GM12878 (cell line): ENCODE measurements around the gene MRPL41. TPM values are rescaled to one million over a fixed set of nuclear protein-coding genes. Genes with fewer than 3 reads are reported as not detected.
A peak's percentile ranks its signal among the peaks of the same experiment; 100 is the strongest.

Source experiments
- ATAC-seq: fragments of 200-7000 bp; cut with Tn5 transposase; 3 replicates; pipeline ENCODE4 v1.9.1; 2020; ENCODE audit warnings: mild to moderate bottlenecking, moderate library complexity
- BruUV-seq: library from RNA; stranded (reverse); fragments of 400-500 nt; replicated peaks from 2 replicates; lab custom pipeline; 2021; lab: Mats Ljungman, UMichigan
- CTCF ChIA-PET: fragments of 300-600 bp; sonication (Branson Sonifier 250); formaldehyde crosslinking; extraction: SDS; loops from one replicate; lab custom pipeline; 2021; ENCODE audit warnings: inconsistent platforms; lab: Yijun Ruan, JAX
- POLR2A ChIA-PET: fragments of 350-600 bp; formaldehyde crosslinking; extraction: SDS; loops from one replicate; lab custom pipeline; 2021; ENCODE audit warnings: inconsistent platforms; lab: Charles Lee
- RAD21 ChIA-PET: fragments of 300-600 bp; sonication (Branson Sonifier 250); formaldehyde crosslinking; loops from one replicate; lab custom pipeline; 2023; ENCODE audit warnings: antibody characterized with exemption; ENCODE audit not compliant: unreplicated experiment; lab: Charles Lee
- SMC1A ChIA-PET: fragments of 300-600 bp; sonication (Branson Sonifier 250); formaldehyde crosslinking; loops from one replicate; lab custom pipeline; 2023; ENCODE audit not compliant: unreplicated experiment, uncharacterized antibody; lab: Charles Lee
- DNase-seq: peaks from one replicate; pipeline ENCODE4 v3.0.0-alpha.2; 2011; ENCODE audit warnings: low read depth, low spot score
- FAIRE-seq: peaks from 3 replicates; lab custom pipeline; 2011; peaks lifted over from hg19 to GRCh38; lab: Jason Lieb, UNC
- H2AFZ ChIP-seq: 2 replicates; pipeline ENCODE4 v1.6.0; 2011; ENCODE audit warnings: low read depth, low read length, control low read depth; ENCODE audit not compliant: control insufficient read depth
- H3K27ac ChIP-seq: 2 replicates; pipeline ENCODE4 v1.5.1; 2011; ENCODE audit warnings: control low read depth; ENCODE audit not compliant: control insufficient read depth, insufficient read depth
- H3K27me3 ChIP-seq, 2 experiments: replicated peaks in 1 of 2; 2 replicates each; pipeline versions ENCODE4 v1.6.0 to v1.6.1; 2011; ENCODE audit warnings: low read length in 1 of 2; ENCODE audit not compliant: control insufficient read depth in 2 of 2, insufficient read depth in 2 of 2
- H3K36me3 ChIP-seq, 2 experiments: 2 replicates each; pipeline ENCODE4 v1.5.1; 2011; ENCODE audit warnings: low read length in 1 of 2; ENCODE audit not compliant: control insufficient read depth in 2 of 2, insufficient read depth in 2 of 2
- H3K4me1 ChIP-seq: 2 replicates; pipeline ENCODE4 v1.6.1; 2011; ENCODE audit warnings: mild to moderate bottlenecking, low read length, moderate library complexity, mixed read lengths; ENCODE audit not compliant: control insufficient read depth, insufficient read depth
- H3K4me2 ChIP-seq: 2 replicates; pipeline ENCODE4 v1.6.0; 2011; ENCODE audit warnings: control low read depth; ENCODE audit not compliant: control insufficient read depth, insufficient read depth
- H3K4me3 ChIP-seq: fragments of 200-600 bp; sonication (generic); 2 replicates; pipeline ENCODE4 v1.5.1; 2016
- H3K79me2 ChIP-seq: 2 replicates; pipeline ENCODE4 v1.6.0; 2011; ENCODE audit warnings: low read length; ENCODE audit not compliant: control insufficient read depth, insufficient read depth
- H3K9ac ChIP-seq: 2 replicates; pipeline ENCODE4 v1.8.0; 2011; ENCODE audit warnings: low read length, control low read depth, mixed read lengths; ENCODE audit not compliant: control insufficient read depth, insufficient read depth
- H3K9me3 ChIP-seq: replicated peaks from 3 replicates; pipeline ENCODE4 v1.5.1; 2011; ENCODE audit warnings: mild to moderate bottlenecking, low read length; ENCODE audit not compliant: control insufficient read depth, insufficient read depth
- H4K20me1 ChIP-seq: 2 replicates; pipeline ENCODE4 v1.6.0; 2011; ENCODE audit not compliant: control insufficient read depth, insufficient read depth
- ELK1 ChIP-seq: IDR thresholded peaks from 2 replicates; pipeline ENCODE4 v1.6.1; 2012; ENCODE audit warnings: low read depth, low read length, improper control_type of control experiment
- MEF2B ChIP-seq: fragments of 450-650 bp; IDR thresholded peaks from 2 replicates; pipeline ENCODE4 v1.6.1; 2018; ENCODE audit warnings: mild to moderate bottlenecking, moderate library complexity; ENCODE audit not compliant: partially characterized antibody, poor library complexity, severe bottlenecking
- NR2F1 ChIP-seq: fragments of 450-650 bp; conservative IDR thresholded peaks from 2 replicates; pipeline ENCODE4 v1.6.1; 2017; ENCODE audit warnings: mild to moderate bottlenecking
- RUNX3 ChIP-seq: IDR thresholded peaks from 2 replicates; pipeline ENCODE4 v1.6.1; 2012; ENCODE audit warnings: low read length, inconsistent platforms
- SIN3A ChIP-seq: IDR thresholded peaks from 2 replicates; pipeline ENCODE4 v1.6.1; 2012; ENCODE audit warnings: low read depth, low read length, improper control_type of control experiment
- SIX5 ChIP-seq: IDR thresholded peaks from 2 replicates; pipeline ENCODE4 v1.6.1; 2011; ENCODE audit warnings: mild to moderate bottlenecking, low read depth, low read length, moderate library complexity; ENCODE audit not compliant: severe bottlenecking
- SPI1 ChIP-seq: IDR thresholded peaks from 2 replicates; pipeline ENCODE4 v1.6.1; 2011; ENCODE audit warnings: low read depth, mild to moderate bottlenecking, low read length, moderate library complexity, borderline replicate concordance; ENCODE audit not compliant: insufficient read depth
- STAT1 ChIP-seq: fragments of 450-650 bp; conservative IDR thresholded peaks from 2 replicates; pipeline ENCODE4 v1.6.1; 2014; ENCODE audit warnings: antibody characterized with exemption, mild to moderate bottlenecking
- TAF1 ChIP-seq: IDR thresholded peaks from 2 replicates; pipeline ENCODE4 v1.6.1; 2011; ENCODE audit warnings: mild to moderate bottlenecking, low read depth, low read length, borderline replicate concordance
- ZBED1 ChIP-seq: IDR thresholded peaks from 2 replicates; pipeline ENCODE4 v1.6.1; 2016; ENCODE audit warnings: borderline replicate concordance
- WGBS: methylation state at CpG from one replicate; pipeline ENCODE4 v1.1.6; 2016; ENCODE audit warnings: low lambda C conversion rate; ENCODE audit not compliant: insufficient replicate concordance, insufficient coverage; ENCODE audit errors: missing lambda C conversion rate; 5-methylcytosine and 5-hydroxymethylcytosine counted together
- in situ Hi-C: fragments of 300-500 bp; cut with MboI; formaldehyde crosslinking; loops from 9 replicates; pipeline ENCODE4 v1.14.3; 2018; ENCODE audit warnings: mixed read lengths
- intact Hi-C: fragments of 100-400 bp; cut with micrococcal nuclease; formaldehyde crosslinking; loops from one replicate; pipeline ENCODE4 v1.14.2; 2022; ENCODE audit not compliant: unreplicated experiment
- polyA plus RNA-seq, 11 experiments: library from polyadenylated mRNA; depleted of rRNA in 4 of 11; unstranded in 6 of 11; stranded (reverse) in 5 of 11; fragments of >200 nt; fragmentation: Nextera tagmentation in 4 of 11; fragmentation: Illumina TruSeq in 1 of 11; extraction: Ambion mirVana in 4 of 11; extraction: Trizol in 1 of 11; gene quantifications; 1 replicate in 1 of 11; 2 replicates in 10 of 11; pipeline versions ENCODE4 v1.2.1 to v1.2.3, GENCODE V29; 2011 to 2016; ENCODE audit warnings: inconsistent platforms in 2 of 11, missing spikeins in 2 of 11, low read depth in 1 of 11
- total RNA-seq, 4 experiments: library from RNA; depleted of rRNA in 3 of 4; stranded (reverse); fragments of >200 nt in 3 of 4; fragmentation: Illumina TruSeq in 1 of 4; extraction: Trizol in 1 of 4; gene quantifications; 2 replicates each; pipeline versions ENCODE4 v1.2.1 to v1.2.3, GENCODE V29; 2013 to 2021
- TF ChIP-seq, protein P1 (sequence below): fragments of 450-650 bp; conservative IDR thresholded peaks from 2 replicates; pipeline ENCODE4 v1.6.1; 2017; ENCODE audit warnings: mild to moderate bottlenecking, moderate library complexity

Gene MRPL41
- total and polyA plus RNA-seq, 10 of the 15 experiments (the other 5 are each of a cell fraction or from before 2014, with no cell fraction given) = 1.3 to 116 (median 40.1) TPM

- TF ChIP-seq, protein P1, sequence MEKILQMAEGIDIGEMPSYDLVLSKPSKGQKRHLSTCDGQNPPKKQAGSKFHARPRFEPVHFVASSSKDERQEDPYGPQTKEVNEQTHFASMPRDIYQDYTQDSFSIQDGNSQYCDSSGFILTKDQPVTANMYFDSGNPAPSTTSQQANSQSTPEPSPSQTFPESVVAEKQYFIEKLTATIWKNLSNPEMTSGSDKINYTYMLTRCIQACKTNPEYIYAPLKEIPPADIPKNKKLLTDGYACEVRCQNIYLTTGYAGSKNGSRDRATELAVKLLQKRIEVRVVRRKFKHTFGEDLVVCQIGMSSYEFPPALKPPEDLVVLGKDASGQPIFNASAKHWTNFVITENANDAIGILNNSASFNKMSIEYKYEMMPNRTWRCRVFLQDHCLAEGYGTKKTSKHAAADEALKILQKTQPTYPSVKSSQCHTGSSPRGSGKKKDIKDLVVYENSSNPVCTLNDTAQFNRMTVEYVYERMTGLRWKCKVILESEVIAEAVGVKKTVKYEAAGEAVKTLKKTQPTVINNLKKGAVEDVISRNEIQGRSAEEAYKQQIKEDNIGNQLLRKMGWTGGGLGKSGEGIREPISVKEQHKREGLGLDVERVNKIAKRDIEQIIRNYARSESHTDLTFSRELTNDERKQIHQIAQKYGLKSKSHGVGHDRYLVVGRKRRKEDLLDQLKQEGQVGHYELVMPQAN = no peak
Observed at GRCh38 chr9:137575716-137576411, 24.2 kb downstream of the MRPL41 start (continued).

DNA sequence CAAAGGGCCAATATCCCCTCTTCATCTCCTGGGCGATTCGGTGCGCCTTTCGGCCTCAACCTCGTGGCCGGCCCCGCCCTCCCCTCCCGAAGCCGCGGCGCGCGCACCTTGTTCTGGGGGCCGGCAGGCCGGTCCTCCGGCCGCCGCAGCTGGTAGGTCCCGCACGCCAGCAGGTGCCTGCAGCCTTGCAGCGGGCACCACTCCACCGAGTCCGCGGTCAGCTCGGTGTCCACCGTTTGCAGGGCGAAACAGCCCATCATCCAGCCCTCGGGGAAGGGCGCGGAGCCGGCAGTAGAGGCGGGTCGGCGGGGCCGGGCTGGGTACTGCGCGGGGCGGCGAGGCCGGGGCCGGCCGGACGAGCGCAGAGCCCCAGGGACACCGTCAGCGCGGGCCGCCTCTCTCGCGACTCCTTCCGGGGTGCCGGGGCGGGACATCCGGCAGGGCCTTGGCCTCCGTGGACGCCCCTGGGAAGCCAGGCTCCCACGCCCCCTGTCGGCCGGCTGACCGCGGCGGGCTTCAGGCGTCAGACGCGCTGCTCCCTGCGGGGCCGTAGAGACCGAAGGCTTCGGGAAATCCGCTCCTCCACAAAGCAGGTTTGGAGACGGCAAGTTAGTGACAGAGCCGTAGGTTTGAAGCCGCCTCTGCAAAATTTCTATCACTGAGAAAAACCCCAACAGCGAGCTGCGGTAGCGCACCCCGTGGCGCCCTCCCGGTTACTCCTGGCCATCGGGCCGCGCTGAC, 27.0 kb downstream of the MRPL41 start, which contains the start of gene DPH7:
TSS of gene DPH7 (minus strand) at position 408 of the 741 bp plus-strand sequence. CDS start at position 260, 148 bp downstream.
- H2AFZ ChIP-seq = peak within 1 kb of the TSS; percentile 81
- in situ Hi-C loops (no loop called here), intact Hi-C loops (loop anchor here (2.0 kb wide), 1 partner anchor 40 kb away; the partner anchor contains the start of gene EHMT1)
- no TSS peak for BruUV-seq
- H3K79me2 ChIP-seq = peaks cover 26% of the 10 kb centered on the region
- H3K27ac ChIP-seq = peak within 1 kb of the TSS; percentile 65
- H3K27me3 ChIP-seq = no peaks in the 10 kb centered on the region
- FAIRE-seq (peak; percentile 74), DNase-seq (peak; percentile 35), ATAC-seq (peak; percentile 96)
- H4K20me1 ChIP-seq = no peaks in the 10 kb centered on the region
- peak within 1 kb of the TSS; percentile 81 for H3K4me2 ChIP-seq
- H3K9me3 ChIP-seq = no peaks in the 10 kb centered on the region
- peak within 1 kb of the TSS; percentile 86 for H3K4me3 ChIP-seq
- ChIA-PET POLR2A (interaction anchor here (1.0 kb wide), 1 partner anchor 15 kb away, joined by 3 read pairs; no protein-coding TSS in a partner anchor), RAD21 (no interaction called here), CTCF (interaction anchor here (0.6 to 2.4 kb wide), 11 partner anchors 8 to 446 kb away, joined by 3 to 9 read pairs (median 4); partner anchors contain the start of gene MRPL41), SMC1A (no interaction called here)
- peaks cover 16% of the 10 kb centered on the region for H3K4me1 ChIP-seq
- 22% methylated on average over 37 of the region's 82 CpGs for WGBS
- H3K36me3 ChIP-seq = peaks cover 8 to 14% of the 10 kb centered on the region in 2 experiments; a peak in 3 of 4 replicates
- H3K9ac ChIP-seq = peak within 1 kb of the TSS; percentile 80
- TF ChIP-seq SIX5 = peak; percentile 66
- TF ChIP-seq SIN3A = peak; percentile 60
- peak; percentile 28; the same call in 1 of the 2 replicates for TF ChIP-seq ELK1
- TF ChIP-seq RUNX3 = peak; percentile 76
- no peak for TF ChIP-seq SPI1
- peak; percentile 74 for TF ChIP-seq NR2F1
- TF ChIP-seq TAF1 = 0 out of 2 replicates have a peak, but pooled peaks have one; percentile 70
- peak; percentile 92 for TF ChIP-seq STAT1
- TF ChIP-seq, protein P1 = peak; percentile 97
- 0 out of 2 replicates have a peak, but pooled peaks have one; percentile 26 for TF ChIP-seq ZBED1
- peak; percentile 59 for TF ChIP-seq MEF2B
